Vagina (tissue), 2 donors: ENCODE measurements around the gene SLF2. TPM values are rescaled to one million over a fixed set of nuclear protein-coding genes. Genes with fewer than 3 reads are reported as not detected.
"Not testable (repeated sequence)": the region's sequence is repeated elsewhere in the genome, so short reads cannot be mapped to it uniquely, and the experiment has no call there.

Experiments
- DNase-seq, 2 donors: peaks; one replicate each; pipeline ENCODE4 v3.0.0-alpha.2; 2017; ENCODE audit errors: extremely low spot score in 2 of 2
- H3K27ac ChIP-seq: fragments of 200-600 bp; sonication (generic); one replicate; pipeline ENCODE4 v1.5.1; 2019
- H3K27me3 ChIP-seq: fragments of 200-600 bp; sonication (generic); one replicate; pipeline ENCODE4 v1.5.1; 2019
- H3K36me3 ChIP-seq, 2 donors: fragments of 200-600 bp; sonication (generic); one replicate each; pipeline ENCODE4 v1.5.1; 2017 to 2019
- H3K4me1 ChIP-seq: fragments of 200-600 bp; sonication (generic); one replicate; pipeline ENCODE4 v1.5.1; 2019
- H3K4me3 ChIP-seq, 2 donors: fragments of 200-600 bp; sonication (generic); 1 replicate in 1 of 2; 2 replicates in 1 of 2; pipeline ENCODE4 v1.5.1; 2016 to 2019
- H3K9me3 ChIP-seq: fragments of 200-600 bp; sonication (generic); one replicate; pipeline ENCODE4 v1.5.1; 2019
- CTCF ChIP-seq, 3 experiments: fragments of 450-650 bp in 2 of 3; fragments of 200-600 bp in 1 of 3; sonication (generic) in 1 of 3; IDR thresholded peaks; one replicate each; pipeline ENCODE4 v1.5.1; 2017 to 2019; ENCODE audit warnings: antibody characterized with exemption in 3 of 3, mild to moderate bottlenecking in 2 of 3, moderate library complexity in 2 of 3
- POLR2A ChIP-seq, 2 donors: fragments of 450-650 bp; IDR thresholded peaks; one replicate each; pipeline ENCODE4 v1.6.1; 2017; ENCODE audit warnings: antibody characterized with exemption in 2 of 2, mild to moderate bottlenecking in 2 of 2, moderate library complexity in 2 of 2
- POLR2AphosphoS5 ChIP-seq, 2 donors: sonication (generic); formaldehyde crosslinking; IDR thresholded peaks; one replicate each; pipeline ENCODE4 v1.9.0; 2017; ENCODE audit warnings: antibody characterized with exemption in 2 of 2, mild to moderate bottlenecking in 2 of 2, low read depth in 1 of 2; ENCODE audit not compliant: insufficient read depth in 1 of 2
- intact Hi-C: fragments of 100-400 bp; cut with DNase I; formaldehyde crosslinking; loops from one replicate; pipeline ENCODE4 v1.15.1; 2023
- total RNA-seq: library from RNA; depleted of rRNA; stranded (reverse); fragments of >200 nt; gene quantifications from one replicate; pipeline ENCODE4 v1.2.3, GENCODE V29; 2016

SLF2 gene
- total RNA-seq, 1 donor from 2014 or later, result 26.8 TPM

- Histone ChIP-seq H3K4me3 (no peak overlapping the region), H3K9me3 (no peaks in the 10 kb centered on the region), H3K4me1 (no peaks in the 10 kb centered on the region), H3K27me3 (no peaks in the 10 kb centered on the region), H3K36me3 (no peaks in the 10 kb centered on the region), H3K27ac (no peak overlapping the region)
- intact Hi-C loops, result no loop called here
- DNase-seq, result no peak
- TF ChIP-seq POLR2AphosphoS5 (IDR thresholded peaks at IDR 0.05; ENCODE audit: insufficient read depth in 1 of 2, low read depth in 1 of 2) (no peak), POLR2A (IDR thresholded peaks at IDR 0.05) (no peak), CTCF (IDR thresholded peaks at IDR 0.05) (no peak)
Measured at GRCh38 chr10:100883312-100883821, 29.4 kb upstream of the SLF2 start.

- H3K36me3 ChIP-seq, H3K27ac ChIP-seq, H3K9me3 ChIP-seq, H3K27me3 ChIP-seq, DNase-seq, H3K4me3 ChIP-seq, H3K4me1 ChIP-seq, intact Hi-C loops: not testable (repeated sequence)
Measured at GRCh38 chr10:100885611-100886010, 27.2 kb upstream of the SLF2 start.

- Histone ChIP-seq H3K36me3 (no peaks in the 10 kb centered on the region), H3K9me3 (no peaks in the 10 kb centered on the region), H3K4me3 (no peak overlapping the region), H3K4me1 (no peaks in the 10 kb centered on the region), H3K27ac (no peak overlapping the region), H3K27me3 (no peaks in the 10 kb centered on the region)
- intact Hi-C loops, result no loop called here
- no peak for TF ChIP-seq POLR2AphosphoS5 (IDR thresholded peaks at IDR 0.05; ENCODE audit: insufficient read depth in 1 of 2, low read depth in 1 of 2)
- no peak for TF ChIP-seq POLR2A (IDR thresholded peaks at IDR 0.05)
- TF ChIP-seq CTCF (IDR thresholded peaks at IDR 0.05), result no peak
- no peak for DNase-seq
Measured at GRCh38 chr10:100886091-100886490, 26.7 kb upstream of the SLF2 start.

GRCh38 chr10:100886521-100886920 lies 26.2 kb upstream of the SLF2 start:
- H3K27me3 ChIP-seq, result no peaks in the 10 kb centered on the region
- intact Hi-C loops, result no loop called here
- TF ChIP-seq CTCF (IDR thresholded peaks at IDR 0.05) (no peak), POLR2AphosphoS5 (IDR thresholded peaks at IDR 0.05; ENCODE audit: insufficient read depth in 1 of 2, low read depth in 1 of 2) (no peak), POLR2A (IDR thresholded peaks at IDR 0.05) (no peak)
- no peak overlapping the region for H3K4me3 ChIP-seq
- no peaks in the 10 kb centered on the region for H3K4me1 ChIP-seq
- H3K36me3 ChIP-seq, result no peaks in the 10 kb centered on the region
- H3K27ac ChIP-seq, result no peak overlapping the region
- no peak for DNase-seq
- no peaks in the 10 kb centered on the region for H3K9me3 ChIP-seq

GRCh38 chr10:100886963-100887362 lies 25.8 kb upstream of the SLF2 start:
- DNase-seq, result no peak
- TF ChIP-seq POLR2A (IDR thresholded peaks at IDR 0.05), result no peak
- no peak for TF ChIP-seq CTCF (IDR thresholded peaks at IDR 0.05)
- peak in 1 of 2 donors; percentile 39 for TF ChIP-seq POLR2AphosphoS5 (IDR thresholded peaks at IDR 0.05; ENCODE audit: insufficient read depth in 1 of 2, low read depth in 1 of 2)
- intact Hi-C loops, result no loop called here
- Histone ChIP-seq H3K27ac (no peak overlapping the region), H3K36me3 (no peaks in the 10 kb centered on the region), H3K4me1 (no peaks in the 10 kb centered on the region), H3K9me3 (no peaks in the 10 kb centered on the region), H3K27me3 (no peaks in the 10 kb centered on the region), H3K4me3 (no peak overlapping the region)
